A204.1 (cell line): ENCODE measurements around the gene FBLN5.
"Not testable (repeated sequence)": the region's sequence is repeated elsewhere in the genome, so short reads cannot be mapped to it uniquely, and the experiment has no call there.

Source experiments
- FAIRE-seq: peaks from 2 replicates; lab custom pipeline; 2012; peaks lifted over from hg19 to GRCh38; lab: Jason Lieb, UNC

FBLN5 gene

GRCh38 chr14:91885113-91885712, 62.3 kb downstream of the FBLN5 start:
- no peak for FAIRE-seq

- FAIRE-seq, result no peak
Measured at GRCh38 chr14:91884664-91885063, 62.8 kb downstream of the FBLN5 start.

- FAIRE-seq, result no peak
Measured at GRCh38 chr14:91883753-91884152, 63.7 kb downstream of the FBLN5 start.

- no peak for FAIRE-seq
Measured at GRCh38 chr14:91882776-91883175, 64.7 kb downstream of the FBLN5 start.

GRCh38 chr14:91882369-91882768, 65.1 kb downstream of the FBLN5 start:
- no peak for FAIRE-seq

GRCh38 chr14:91879196-91879595, 68.3 kb downstream of the FBLN5 start:
- no peak for FAIRE-seq

GRCh38 chr14:91878274-91878673, 69.2 kb downstream of the FBLN5 start:
- FAIRE-seq, result no peak

- FAIRE-seq, result no peak
Measured at GRCh38 chr14:91877376-91877915, 70.0 kb downstream of the FBLN5 start.

- no peak for FAIRE-seq
Measured at GRCh38 chr14:91876492-91876891, 71.0 kb downstream of the FBLN5 start.

- no peak for FAIRE-seq
Measured at GRCh38 chr14:91875525-91876286, 71.8 kb downstream of the FBLN5 start.

- no peak for FAIRE-seq
Measured at GRCh38 chr14:91873471-91874415, 73.8 kb downstream of the FBLN5 start.

GRCh38 chr14:91872517-91873470, 74.7 kb downstream of the FBLN5 start:
- no peak for FAIRE-seq

GRCh38 chr14:91872011-91872501, 75.4 kb downstream of the FBLN5 start:
- FAIRE-seq, result no peak

- FAIRE-seq, result not testable (repeated sequence)
Measured at GRCh38 chr14:91871401-91871800, 76.1 kb downstream of the FBLN5 start.

GRCh38 chr14:91870890-91871289, 76.6 kb downstream of the FBLN5 start:
- no peak for FAIRE-seq

GRCh38 chr14:91870001-91870400, 77.5 kb downstream of the FBLN5 start:
- FAIRE-seq, result no peak

- FAIRE-seq, result no peak
Measured at GRCh38 chr14:91869556-91869955, 77.9 kb downstream of the FBLN5 start.

- FAIRE-seq, result no peak
Measured at GRCh38 chr14:91867316-91867988, 80.0 kb downstream of the FBLN5 start, which contains the start of gene TC2N. Gene TC2N, minus strand, starts transcription at chr14:91867536. Its CDS starts 53,767 bp downstream, at chr14:91813769.

- no peak for FAIRE-seq
Measured at GRCh38 chr14:91866511-91867295, 80.8 kb downstream of the FBLN5 start.

GRCh38 chr14:91866061-91866460, 81.4 kb downstream of the FBLN5 start:
- FAIRE-seq, result no peak
